ES-I3 (cell line): ENCODE measurements around the gene C4orf33.

Experiments
- H3K36me3 ChIP-seq: 2 replicates; pipeline ENCODE4 v1.6.1; 2013; ENCODE audit warnings: mild to moderate bottlenecking, low read length, control low read depth, moderate library complexity; ENCODE audit not compliant: insufficient read depth
- H3K4me1 ChIP-seq: 2 replicates; pipeline ENCODE4 v1.6.1; 2013; ENCODE audit warnings: mild to moderate bottlenecking, control low read depth, low read length; ENCODE audit not compliant: insufficient read depth
- H3K9ac ChIP-seq: 2 replicates; pipeline ENCODE4 v1.6.1; 2013; ENCODE audit warnings: low read depth, mild to moderate bottlenecking, low read length, moderate library complexity
- H3K9me3 ChIP-seq: 2 replicates; pipeline ENCODE4 v1.6.1; 2013; ENCODE audit warnings: mild to moderate bottlenecking, low read length, moderate library complexity; ENCODE audit not compliant: control insufficient read depth, insufficient read depth

The C4orf33 gene

GRCh38 chr4:129144755-129145206 is 48.8 kb downstream of the C4orf33 start:
- Histone ChIP-seq H3K9ac (no peak overlapping the region), H3K36me3 (no peaks in the 10 kb centered on the region), H3K4me1 (no peaks in the 10 kb centered on the region), H3K9me3 (no peaks in the 10 kb centered on the region)

GRCh38 chr4:129145222-129145730 is 49.3 kb downstream of the C4orf33 start:
- Histone ChIP-seq H3K9ac (no peak overlapping the region), H3K36me3 (no peaks in the 10 kb centered on the region), H3K9me3 (no peaks in the 10 kb centered on the region), H3K4me1 (no peaks in the 10 kb centered on the region)

- Histone ChIP-seq H3K4me1 (no peaks in the 10 kb centered on the region), H3K9me3 (no peaks in the 10 kb centered on the region), H3K9ac (no peak overlapping the region), H3K36me3 (no peaks in the 10 kb centered on the region)
Measured at GRCh38 chr4:129146639-129147038, 50.7 kb downstream of the C4orf33 start.

- no peak overlapping the region for H3K9ac ChIP-seq
- H3K4me1 ChIP-seq: no peaks in the 10 kb centered on the region
- no peaks in the 10 kb centered on the region for H3K36me3 ChIP-seq
- no peaks in the 10 kb centered on the region for H3K9me3 ChIP-seq
Measured at GRCh38 chr4:129148892-129149291, 52.9 kb downstream of the C4orf33 start.

- Histone ChIP-seq H3K9me3 (no peaks in the 10 kb centered on the region), H3K9ac (no peak overlapping the region), H3K4me1 (no peaks in the 10 kb centered on the region), H3K36me3 (no peaks in the 10 kb centered on the region)
Measured at GRCh38 chr4:129149906-129150305, 54.0 kb downstream of the C4orf33 start.

GRCh38 chr4:129152350-129152749 is 56.4 kb downstream of the C4orf33 start:
- Histone ChIP-seq H3K4me1 (no peaks in the 10 kb centered on the region), H3K9ac (no peak overlapping the region), H3K9me3 (no peaks in the 10 kb centered on the region), H3K36me3 (no peaks in the 10 kb centered on the region)

GRCh38 chr4:129153700-129154099 is 57.7 kb downstream of the C4orf33 start:
- Histone ChIP-seq H3K9ac (no peak overlapping the region), H3K36me3 (no peaks in the 10 kb centered on the region), H3K4me1 (no peaks in the 10 kb centered on the region; the same call in 1 of the 2 replicates), H3K9me3 (no peaks in the 10 kb centered on the region)

- Histone ChIP-seq H3K9me3 (no peaks in the 10 kb centered on the region), H3K9ac (no peak overlapping the region), H3K4me1 (peaks cover under 1% of the 10 kb centered on the region; the same call in 1 of the 2 replicates), H3K36me3 (no peaks in the 10 kb centered on the region)
Measured at GRCh38 chr4:129162450-129162849, 66.5 kb downstream of the C4orf33 start.

- H3K36me3 ChIP-seq: no peaks in the 10 kb centered on the region
- H3K9me3 ChIP-seq: no peaks in the 10 kb centered on the region
- H3K9ac ChIP-seq: no peak overlapping the region
Measured at GRCh38 chr4:129163427-129163826, 67.5 kb downstream of the C4orf33 start.

GRCh38 chr4:129164243-129164642 is 68.3 kb downstream of the C4orf33 start:
- Histone ChIP-seq H3K4me1 (0 out of 2 replicates have a peak, but pooled peaks cover 3% of the 10 kb centered on the region), H3K9ac (no peak overlapping the region), H3K36me3 (no peaks in the 10 kb centered on the region), H3K9me3 (no peaks in the 10 kb centered on the region)

More at GRCh38 chr4:129163427-129163826, 67.5 kb downstream of the C4orf33 start:
- H3K4me1 ChIP-seq: 0 out of 2 replicates have a peak, but pooled peaks cover 3% of the 10 kb centered on the region
